ENCODE results near the gene TMEM169.

TMEM169 gene

GRCh38 chr2:216083464-216084281, 2.0 kb downstream of the TMEM169 start:
- DNase-seq = no peak
- no CpG with 5 or more reads among the region's 11 CpGs for WGBS (ENCODE audit: extremely low coverage, insufficient coverage, insufficient read length)
- Histone ChIP-seq H3K27me3 (ENCODE audit: insufficient read depth, low read length) (no peaks in the 10 kb centered on the region), H3K36me3 (ENCODE audit: control insufficient read depth in 1 of 2, insufficient read depth in 2 of 2, low read length in 2 of 2) (no peaks in the 10 kb centered on the region), H2AFZ (ENCODE audit: insufficient read depth, low read length, poor library complexity) (no peak overlapping the region), H3K27ac (ENCODE audit: low read depth, low read length) (no peak overlapping the region), H3K79me2 (ENCODE audit: control insufficient read depth, insufficient read depth, low read length, poor library complexity) (no peaks in the 10 kb centered on the region), H3K18ac (ENCODE audit: low read length) (no peak overlapping the region), H2BK120ac (ENCODE audit: insufficient read depth, low read length, poor library complexity) (no peak overlapping the region), H3K4me2 (ENCODE audit: low read length) (no peak overlapping the region), H3K9ac (ENCODE audit: low read length) (no peak overlapping the region), H3K4me1 (ENCODE audit: control insufficient read depth in 1 of 2, insufficient read depth in 2 of 2, low read length in 2 of 2) (peaks cover 0 to 4% of the 10 kb centered on the region in 2 experiments), H4K12ac (ENCODE audit: low read depth, low read length) (no peak overlapping the region), H3K14ac (ENCODE audit: low read length) (no peak overlapping the region), H2BK12ac (ENCODE audit: low read length) (no peak overlapping the region), H2BK5ac (ENCODE audit: low read depth, low read length, poor library complexity) (no peak overlapping the region), H3K79me1 (ENCODE audit: low read length) (peaks cover 4% of the 10 kb centered on the region), H3K4ac (ENCODE audit: low read depth, low read length) (no peak overlapping the region), H3K9me3 (ENCODE audit: insufficient read depth, low read depth, low read length) (peaks cover 2% of the 10 kb centered on the region), H3K4me3 (ENCODE audit: low read depth, low read length) (no peak overlapping the region), H3K23ac (ENCODE audit: low read length) (no peak overlapping the region), H4K8ac (ENCODE audit: low read depth, low read length) (no peak overlapping the region), H4K91ac (ENCODE audit: low read depth, low read length) (no peak overlapping the region), H2AK5ac (ENCODE audit: low read length) (no peak overlapping the region)

- H3K9me3 ChIP-seq (ENCODE audit: insufficient read depth, low read depth, low read length) = peaks cover 2% of the 10 kb centered on the region
- no peak overlapping the region for H3K23ac ChIP-seq (ENCODE audit: low read length)
- no peak overlapping the region for H4K12ac ChIP-seq (ENCODE audit: low read depth, low read length)
- no peak overlapping the region for H3K14ac ChIP-seq (ENCODE audit: low read length)
- H4K91ac ChIP-seq (ENCODE audit: low read depth, low read length) = no peak overlapping the region
- H2AFZ ChIP-seq (ENCODE audit: insufficient read depth, low read length, poor library complexity) = no peak overlapping the region
- H2BK120ac ChIP-seq (ENCODE audit: insufficient read depth, low read length, poor library complexity) = no peak overlapping the region
- no CpG with 5 or more reads among the region's 3 CpGs for WGBS (ENCODE audit: extremely low coverage, insufficient coverage, insufficient read length)
- DNase-seq = no peak
- no peak overlapping the region for H4K8ac ChIP-seq (ENCODE audit: low read depth, low read length)
- H3K36me3 ChIP-seq (ENCODE audit: control insufficient read depth in 1 of 2, insufficient read depth in 2 of 2, low read length in 2 of 2) = no peaks in the 10 kb centered on the region
- no peak overlapping the region for H3K9ac ChIP-seq (ENCODE audit: low read length)
- no peak overlapping the region for H3K27ac ChIP-seq (ENCODE audit: low read depth, low read length)
- peaks cover 0 to 4% of the 10 kb centered on the region in 2 experiments for H3K4me1 ChIP-seq (ENCODE audit: control insufficient read depth in 1 of 2, insufficient read depth in 2 of 2, low read length in 2 of 2)
- no peaks in the 10 kb centered on the region for H3K79me2 ChIP-seq (ENCODE audit: control insufficient read depth, insufficient read depth, low read length, poor library complexity)
- no peak overlapping the region for H2AK5ac ChIP-seq (ENCODE audit: low read length)
- H3K4ac ChIP-seq (ENCODE audit: low read depth, low read length) = no peak overlapping the region
- H3K4me3 ChIP-seq (ENCODE audit: low read depth, low read length) = no peak overlapping the region
- H3K27me3 ChIP-seq (ENCODE audit: insufficient read depth, low read length) = no peaks in the 10 kb centered on the region
- peaks cover 4% of the 10 kb centered on the region for H3K79me1 ChIP-seq (ENCODE audit: low read length)
- no peak overlapping the region for H2BK5ac ChIP-seq (ENCODE audit: low read depth, low read length, poor library complexity)
- no peak overlapping the region for H3K18ac ChIP-seq (ENCODE audit: low read length)
- H2BK12ac ChIP-seq (ENCODE audit: low read length) = no peak overlapping the region
- H3K4me2 ChIP-seq (ENCODE audit: low read length) = no peak overlapping the region
Measured at GRCh38 chr2:216084547-216084946, 2.8 kb downstream of the TMEM169 start.

GRCh38 chr2:216086207-216086893, 4.6 kb downstream of the TMEM169 start:
- no peak overlapping the region for H3K9ac ChIP-seq (ENCODE audit: low read length)
- no peak overlapping the region for H4K12ac ChIP-seq (ENCODE audit: low read depth, low read length)
- no peak overlapping the region for H2BK5ac ChIP-seq (ENCODE audit: low read depth, low read length, poor library complexity)
- peaks cover 0 to 2% of the 10 kb centered on the region in 2 experiments for H3K4me1 ChIP-seq (ENCODE audit: control insufficient read depth in 1 of 2, insufficient read depth in 2 of 2, low read length in 2 of 2)
- no peak overlapping the region for H3K4ac ChIP-seq (ENCODE audit: low read depth, low read length)
- H3K9me3 ChIP-seq (ENCODE audit: insufficient read depth, low read depth, low read length) = peaks cover 2% of the 10 kb centered on the region
- H3K79me1 ChIP-seq (ENCODE audit: low read length) = peaks cover 3% of the 10 kb centered on the region
- H3K23ac ChIP-seq (ENCODE audit: low read length) = no peak overlapping the region
- H3K27me3 ChIP-seq (ENCODE audit: insufficient read depth, low read length) = no peaks in the 10 kb centered on the region
- no peak overlapping the region for H2BK120ac ChIP-seq (ENCODE audit: insufficient read depth, low read length, poor library complexity)
- no peaks in the 10 kb centered on the region for H3K36me3 ChIP-seq (ENCODE audit: control insufficient read depth in 1 of 2, insufficient read depth in 2 of 2, low read length in 2 of 2)
- H3K18ac ChIP-seq (ENCODE audit: low read length) = no peak overlapping the region
- no peak overlapping the region for H2AK5ac ChIP-seq (ENCODE audit: low read length)
- no peak overlapping the region for H3K14ac ChIP-seq (ENCODE audit: low read length)
- no CpG with 5 or more reads among the region's 2 CpGs for WGBS (ENCODE audit: extremely low coverage, insufficient coverage, insufficient read length)
- no peak overlapping the region for H2AFZ ChIP-seq (ENCODE audit: insufficient read depth, low read length, poor library complexity)
- no peak overlapping the region for H3K27ac ChIP-seq (ENCODE audit: low read depth, low read length)
- H3K79me2 ChIP-seq (ENCODE audit: control insufficient read depth, insufficient read depth, low read length, poor library complexity) = no peaks in the 10 kb centered on the region
- no peak overlapping the region for H2BK12ac ChIP-seq (ENCODE audit: low read length)
- no peak overlapping the region for H4K91ac ChIP-seq (ENCODE audit: low read depth, low read length)
- no peak overlapping the region for H3K4me2 ChIP-seq (ENCODE audit: low read length)
- no peak overlapping the region for H3K4me3 ChIP-seq (ENCODE audit: low read depth, low read length)
- no peak for DNase-seq
- no peak overlapping the region for H4K8ac ChIP-seq (ENCODE audit: low read depth, low read length)

GRCh38 chr2:216090369-216090786, 8.7 kb downstream of the TMEM169 start:
- no peak overlapping the region for H2BK5ac ChIP-seq (ENCODE audit: low read depth, low read length, poor library complexity)
- DNase-seq = peak in 1 of 2 donors; percentile 22
- no peak overlapping the region for H2AFZ ChIP-seq (ENCODE audit: insufficient read depth, low read length, poor library complexity)
- H3K9me3 ChIP-seq (ENCODE audit: insufficient read depth, low read depth, low read length) = no peaks in the 10 kb centered on the region
- no peak overlapping the region for H3K4me2 ChIP-seq (ENCODE audit: low read length)
- no peak overlapping the region for H2BK12ac ChIP-seq (ENCODE audit: low read length)
- H3K27me3 ChIP-seq (ENCODE audit: insufficient read depth, low read length) = no peaks in the 10 kb centered on the region
- no peak overlapping the region for H3K4me3 ChIP-seq (ENCODE audit: low read depth, low read length)
- H3K4me1 ChIP-seq (ENCODE audit: control insufficient read depth in 1 of 2, insufficient read depth in 2 of 2, low read length in 2 of 2) = no peaks in the 10 kb centered on the region
- no peak overlapping the region for H3K27ac ChIP-seq (ENCODE audit: low read depth, low read length)
- no peak overlapping the region for H4K12ac ChIP-seq (ENCODE audit: low read depth, low read length)
- H3K9ac ChIP-seq (ENCODE audit: low read length) = no peak overlapping the region
- no peak overlapping the region for H3K23ac ChIP-seq (ENCODE audit: low read length)
- H4K8ac ChIP-seq (ENCODE audit: low read depth, low read length) = no peak overlapping the region
- H3K79me2 ChIP-seq (ENCODE audit: control insufficient read depth, insufficient read depth, low read length, poor library complexity) = no peaks in the 10 kb centered on the region
- no peak overlapping the region for H2BK120ac ChIP-seq (ENCODE audit: insufficient read depth, low read length, poor library complexity)
- no peak overlapping the region for H3K4ac ChIP-seq (ENCODE audit: low read depth, low read length)
- H3K36me3 ChIP-seq (ENCODE audit: control insufficient read depth in 1 of 2, insufficient read depth in 2 of 2, low read length in 2 of 2) = no peaks in the 10 kb centered on the region
- no peak overlapping the region for H4K91ac ChIP-seq (ENCODE audit: low read depth, low read length)
- H3K79me1 ChIP-seq (ENCODE audit: low read length) = no peaks in the 10 kb centered on the region
- H3K18ac ChIP-seq (ENCODE audit: low read length) = no peak overlapping the region
- H2AK5ac ChIP-seq (ENCODE audit: low read length) = no peak overlapping the region
- no peak overlapping the region for H3K14ac ChIP-seq (ENCODE audit: low read length)
- WGBS (ENCODE audit: extremely low coverage, insufficient coverage, insufficient read length) = no CpG with 5 or more reads among the region's 1 CpG

Data from trophoblast cell (in vitro differentiated cells and primary cell).